Panc1 (cell line): ENCODE measurements around the gene RNASE7.

Source experiments
- POLR2AphosphoS5 ChIP-seq: IDR thresholded peaks from 2 replicates; pipeline ENCODE4 v1.6.1; 2012; ENCODE audit warnings: mild to moderate bottlenecking, low read depth, low read length, moderate library complexity
- SIN3A ChIP-seq: IDR thresholded peaks from 2 replicates; pipeline ENCODE4 v1.6.1; 2012; ENCODE audit warnings: low read depth, mild to moderate bottlenecking, low read length, moderate library complexity, borderline replicate concordance; ENCODE audit not compliant: insufficient read depth
- TCF7L2 ChIP-seq: IDR thresholded peaks from 2 replicates; pipeline ENCODE4 v1.6.1; 2011; ENCODE audit warnings: mild to moderate bottlenecking, low read depth, low read length, inconsistent platforms
- TF ChIP-seq, protein P1 (sequence below), 2 experiments: IDR thresholded peaks; 2 replicates each; pipeline ENCODE4 v1.6.1; 2011 to 2012; ENCODE audit warnings: low read depth in 2 of 2, control low read depth in 1 of 2, low read length in 1 of 2, mild to moderate bottlenecking in 1 of 2, moderate library complexity in 1 of 2; ENCODE audit not compliant: insufficient read depth in 1 of 2
- TF ChIP-seq, protein P2 (sequence below): fragments of 450-650 bp; IDR thresholded peaks from 2 replicates; pipeline ENCODE4 v1.5.1; 2017; ENCODE audit warnings: mild to moderate bottlenecking

DNA sequence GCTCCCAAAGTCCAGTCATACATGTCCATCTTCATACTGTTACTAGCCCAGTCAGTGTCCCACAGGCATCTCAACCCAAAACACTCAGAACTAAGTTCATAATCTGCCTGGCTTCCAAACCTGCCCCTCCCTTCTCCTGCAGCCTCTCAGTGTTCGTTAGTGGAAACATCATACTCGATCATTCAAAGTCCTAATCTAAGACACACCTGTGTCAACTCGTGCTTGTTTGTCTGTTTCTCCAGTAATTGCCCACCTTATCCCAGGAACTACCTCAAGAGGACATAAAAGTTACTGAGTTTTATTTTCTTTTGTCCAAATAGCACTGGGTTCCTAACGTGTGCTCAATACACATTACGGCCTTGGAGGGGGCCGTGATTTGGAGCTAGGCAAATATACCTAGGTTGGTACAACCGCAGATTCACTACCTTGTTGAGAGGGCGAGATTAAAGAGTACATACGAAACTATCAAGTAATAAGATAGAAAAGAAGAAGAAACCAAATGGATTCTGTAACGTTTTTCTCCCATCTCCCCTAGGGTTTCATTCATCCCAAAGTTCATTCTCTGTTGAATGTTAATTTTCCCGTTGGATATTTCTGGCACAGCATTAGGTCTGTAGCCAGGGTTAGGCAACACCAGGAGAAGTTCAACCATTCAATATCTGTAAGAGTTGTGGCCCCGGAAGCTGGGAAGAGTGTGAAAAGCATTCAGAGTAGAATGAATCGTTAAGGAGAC lies 18.6 kb downstream of the RNASE7 start:
- TF ChIP-seq POLR2AphosphoS5 = no peak
- TF ChIP-seq, protein P1, sequence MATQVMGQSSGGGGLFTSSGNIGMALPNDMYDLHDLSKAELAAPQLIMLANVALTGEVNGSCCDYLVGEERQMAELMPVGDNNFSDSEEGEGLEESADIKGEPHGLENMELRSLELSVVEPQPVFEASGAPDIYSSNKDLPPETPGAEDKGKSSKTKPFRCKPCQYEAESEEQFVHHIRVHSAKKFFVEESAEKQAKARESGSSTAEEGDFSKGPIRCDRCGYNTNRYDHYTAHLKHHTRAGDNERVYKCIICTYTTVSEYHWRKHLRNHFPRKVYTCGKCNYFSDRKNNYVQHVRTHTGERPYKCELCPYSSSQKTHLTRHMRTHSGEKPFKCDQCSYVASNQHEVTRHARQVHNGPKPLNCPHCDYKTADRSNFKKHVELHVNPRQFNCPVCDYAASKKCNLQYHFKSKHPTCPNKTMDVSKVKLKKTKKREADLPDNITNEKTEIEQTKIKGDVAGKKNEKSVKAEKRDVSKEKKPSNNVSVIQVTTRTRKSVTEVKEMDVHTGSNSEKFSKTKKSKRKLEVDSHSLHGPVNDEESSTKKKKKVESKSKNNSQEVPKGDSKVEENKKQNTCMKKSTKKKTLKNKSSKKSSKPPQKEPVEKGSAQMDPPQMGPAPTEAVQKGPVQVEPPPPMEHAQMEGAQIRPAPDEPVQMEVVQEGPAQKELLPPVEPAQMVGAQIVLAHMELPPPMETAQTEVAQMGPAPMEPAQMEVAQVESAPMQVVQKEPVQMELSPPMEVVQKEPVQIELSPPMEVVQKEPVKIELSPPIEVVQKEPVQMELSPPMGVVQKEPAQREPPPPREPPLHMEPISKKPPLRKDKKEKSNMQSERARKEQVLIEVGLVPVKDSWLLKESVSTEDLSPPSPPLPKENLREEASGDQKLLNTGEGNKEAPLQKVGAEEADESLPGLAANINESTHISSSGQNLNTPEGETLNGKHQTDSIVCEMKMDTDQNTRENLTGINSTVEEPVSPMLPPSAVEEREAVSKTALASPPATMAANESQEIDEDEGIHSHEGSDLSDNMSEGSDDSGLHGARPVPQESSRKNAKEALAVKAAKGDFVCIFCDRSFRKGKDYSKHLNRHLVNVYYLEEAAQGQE (IDR thresholded peaks at IDR 0.05; ENCODE audit: insufficient read depth in 1 of 2, low read depth in 2 of 2, low read length in 1 of 2) = no peak
- TF ChIP-seq, protein P2, sequence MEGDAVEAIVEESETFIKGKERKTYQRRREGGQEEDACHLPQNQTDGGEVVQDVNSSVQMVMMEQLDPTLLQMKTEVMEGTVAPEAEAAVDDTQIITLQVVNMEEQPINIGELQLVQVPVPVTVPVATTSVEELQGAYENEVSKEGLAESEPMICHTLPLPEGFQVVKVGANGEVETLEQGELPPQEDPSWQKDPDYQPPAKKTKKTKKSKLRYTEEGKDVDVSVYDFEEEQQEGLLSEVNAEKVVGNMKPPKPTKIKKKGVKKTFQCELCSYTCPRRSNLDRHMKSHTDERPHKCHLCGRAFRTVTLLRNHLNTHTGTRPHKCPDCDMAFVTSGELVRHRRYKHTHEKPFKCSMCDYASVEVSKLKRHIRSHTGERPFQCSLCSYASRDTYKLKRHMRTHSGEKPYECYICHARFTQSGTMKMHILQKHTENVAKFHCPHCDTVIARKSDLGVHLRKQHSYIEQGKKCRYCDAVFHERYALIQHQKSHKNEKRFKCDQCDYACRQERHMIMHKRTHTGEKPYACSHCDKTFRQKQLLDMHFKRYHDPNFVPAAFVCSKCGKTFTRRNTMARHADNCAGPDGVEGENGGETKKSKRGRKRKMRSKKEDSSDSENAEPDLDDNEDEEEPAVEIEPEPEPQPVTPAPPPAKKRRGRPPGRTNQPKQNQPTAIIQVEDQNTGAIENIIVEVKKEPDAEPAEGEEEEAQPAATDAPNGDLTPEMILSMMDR = no peak
- no peak for TF ChIP-seq TCF7L2
- no peak for TF ChIP-seq SIN3A
